GM18867 (cell line): ENCODE measurements around the gene PBX3.

Source experiments
- ATAC-seq: cut with Tn5 transposase; IDR thresholded peaks from one replicate; pipeline ENCODE4 v1.9.1; 2021; ENCODE audit warnings: mild to moderate bottlenecking, moderate library complexity; ENCODE audit not compliant: unreplicated experiment

Gene PBX3

DNA sequence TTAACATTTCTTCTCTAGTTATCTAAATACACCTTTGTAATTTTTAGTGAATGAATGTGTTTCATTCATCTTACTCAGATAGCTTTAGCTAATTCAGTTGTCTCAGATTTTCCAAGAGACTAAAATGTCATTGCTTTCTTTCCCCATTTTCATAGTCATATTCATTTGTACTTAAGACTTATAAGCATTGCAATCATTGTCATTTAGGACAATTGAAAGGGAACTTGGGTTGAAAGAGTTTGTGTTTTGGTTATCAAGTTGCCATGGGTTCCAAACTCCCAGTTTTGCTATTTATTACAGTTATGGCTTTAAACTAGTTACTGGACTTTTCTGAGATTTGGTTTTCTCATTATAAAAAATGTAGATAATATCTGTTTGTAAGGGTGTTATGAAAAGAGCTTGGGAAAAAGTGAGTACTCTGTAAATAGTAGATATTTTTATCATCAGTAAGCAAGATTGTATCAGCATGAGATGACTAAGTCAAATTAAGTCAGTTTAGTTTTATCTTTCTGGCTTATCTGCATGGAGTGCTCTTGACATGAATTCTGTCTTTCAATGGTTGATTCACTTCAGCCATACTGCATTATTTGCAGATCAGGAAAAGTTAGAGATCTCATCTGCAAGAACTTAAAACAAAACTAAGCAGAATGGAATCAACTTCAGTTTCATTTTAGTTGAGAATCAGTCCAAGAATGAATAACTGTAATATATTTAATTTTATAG, 107.5 kb downstream of the PBX3 start:
- ATAC-seq = no peak

GRCh38 chr9:125856331-125856730, 109.2 kb downstream of the PBX3 start:
- ATAC-seq = no peak

- no peak for ATAC-seq
Measured at GRCh38 chr9:125861405-125862058, 114.4 kb downstream of the PBX3 start.

- ATAC-seq = no peak
Measured at GRCh38 chr9:125863923-125864322, 116.8 kb downstream of the PBX3 start.

GRCh38 chr9:125867751-125868415, 120.7 kb downstream of the PBX3 start:
- no peak for ATAC-seq

- no peak for ATAC-seq
Measured at GRCh38 chr9:125878164-125878631, 131.0 kb downstream of the PBX3 start.

- ATAC-seq = no peak
Measured at GRCh38 chr9:125881042-125881441, 133.9 kb downstream of the PBX3 start.

DNA sequence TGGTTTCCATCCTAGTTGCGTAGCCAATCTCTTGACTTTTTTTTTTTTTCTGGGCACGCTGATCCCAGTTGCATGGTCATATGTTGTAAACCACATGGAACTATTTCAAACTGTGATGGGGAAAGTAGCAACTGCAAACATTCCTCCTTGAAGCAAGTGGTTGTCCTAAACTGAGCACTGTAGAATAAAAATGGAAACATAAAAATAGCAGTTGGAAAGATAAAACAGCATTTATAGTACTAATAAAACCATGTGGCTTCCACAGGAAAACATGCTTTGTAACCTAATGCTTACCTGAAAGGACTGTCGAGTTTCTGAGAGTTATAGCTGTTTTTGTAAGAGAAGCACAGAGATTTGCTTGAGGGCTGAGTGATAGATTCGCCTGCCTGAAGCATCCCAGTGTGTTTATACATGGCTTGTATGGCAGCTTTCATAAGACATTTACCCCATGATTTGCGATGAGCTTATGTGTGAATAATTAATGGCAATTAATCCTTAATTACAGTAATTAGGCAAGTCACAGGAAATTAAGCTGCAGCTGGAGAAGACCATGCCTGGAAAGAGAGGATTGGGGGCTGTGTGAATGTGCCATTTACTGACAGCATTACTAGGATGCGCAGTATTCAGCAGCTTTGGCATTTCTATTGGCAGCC, 136.5 kb downstream of the PBX3 start:
- no peak for ATAC-seq

GRCh38 chr9:125884218-125884595, 137.0 kb downstream of the PBX3 start:
- no peak for ATAC-seq

GRCh38 chr9:125885405-125886034, 138.3 kb downstream of the PBX3 start:
- ATAC-seq = no peak

DNA sequence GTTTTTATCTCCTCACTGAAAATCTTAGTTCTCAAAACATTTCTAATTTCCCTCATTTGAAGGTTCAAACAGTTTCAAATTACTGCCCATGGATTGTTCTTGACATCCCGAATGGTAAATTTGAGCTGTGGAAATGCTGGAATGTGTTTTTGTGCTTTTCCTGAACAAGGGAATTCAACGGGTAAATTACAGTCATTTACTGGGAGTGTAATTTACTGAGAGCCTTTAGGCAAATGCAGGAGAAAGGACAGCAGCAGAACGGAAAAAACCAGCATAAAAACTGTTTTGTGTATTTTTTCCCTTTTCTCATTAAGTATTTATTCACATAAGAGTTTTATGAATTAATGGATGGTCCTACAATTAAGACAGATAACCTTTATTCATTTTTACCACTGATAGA, 139.2 kb downstream of the PBX3 start:
- ATAC-seq = no peak

DNA sequence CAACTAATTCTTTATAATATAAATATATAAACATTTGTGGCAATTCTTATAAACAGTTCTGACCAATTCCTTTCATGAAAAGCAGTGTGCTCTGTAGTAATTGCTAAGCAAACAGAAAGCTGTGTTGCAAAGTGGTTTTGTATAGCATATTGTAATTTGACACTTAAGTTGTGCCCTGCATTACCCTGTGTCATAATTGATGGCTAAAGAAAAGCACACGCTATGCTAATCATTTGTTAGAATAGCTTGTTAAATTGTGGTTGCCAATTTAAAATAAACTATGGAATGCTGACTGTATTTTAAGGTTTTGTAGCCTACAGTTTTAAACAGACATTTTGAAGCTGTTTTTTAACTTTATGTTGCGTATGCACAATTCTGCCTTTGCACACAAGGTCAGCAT, 140.0 kb downstream of the PBX3 start:
- no peak for ATAC-seq

DNA sequence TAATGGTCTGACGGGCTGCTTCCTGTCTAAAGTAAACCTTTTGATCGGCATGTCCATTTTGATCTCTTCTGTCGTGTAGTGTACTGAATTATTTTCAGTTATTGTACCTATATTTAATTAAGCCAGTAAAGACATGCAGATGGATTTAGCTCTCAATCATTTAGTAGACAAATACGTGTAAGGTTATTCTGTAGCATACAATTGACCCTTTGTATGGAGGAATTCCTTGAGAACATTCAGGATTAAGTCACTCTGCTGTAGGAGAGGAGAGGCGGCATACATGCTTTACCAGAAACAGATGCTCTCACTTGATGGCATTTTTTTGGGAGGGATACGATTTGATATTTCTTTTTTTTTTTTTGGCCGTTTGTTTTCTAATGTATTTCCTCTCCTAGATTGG, 141.0 kb downstream of the PBX3 start:
- ATAC-seq = no peak

DNA sequence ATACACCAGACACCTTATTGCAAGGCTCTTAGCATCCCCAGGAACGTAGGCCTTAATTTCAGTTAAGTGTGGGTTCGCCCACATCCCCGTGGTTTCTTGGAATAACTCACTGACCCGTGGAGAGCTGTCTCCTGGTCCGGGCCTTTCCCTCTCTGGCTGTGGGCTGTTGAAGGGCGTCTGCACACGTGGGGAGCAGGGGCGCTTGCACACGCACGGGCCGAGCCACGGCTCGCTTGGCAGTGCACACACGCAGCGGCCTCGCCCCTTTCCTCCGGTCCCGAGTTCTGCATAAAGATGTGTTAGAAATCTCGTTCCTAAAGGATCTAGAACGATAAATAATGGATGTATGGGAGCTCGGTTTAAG, 141.9 kb downstream of the PBX3 start:
- no peak for ATAC-seq

DNA sequence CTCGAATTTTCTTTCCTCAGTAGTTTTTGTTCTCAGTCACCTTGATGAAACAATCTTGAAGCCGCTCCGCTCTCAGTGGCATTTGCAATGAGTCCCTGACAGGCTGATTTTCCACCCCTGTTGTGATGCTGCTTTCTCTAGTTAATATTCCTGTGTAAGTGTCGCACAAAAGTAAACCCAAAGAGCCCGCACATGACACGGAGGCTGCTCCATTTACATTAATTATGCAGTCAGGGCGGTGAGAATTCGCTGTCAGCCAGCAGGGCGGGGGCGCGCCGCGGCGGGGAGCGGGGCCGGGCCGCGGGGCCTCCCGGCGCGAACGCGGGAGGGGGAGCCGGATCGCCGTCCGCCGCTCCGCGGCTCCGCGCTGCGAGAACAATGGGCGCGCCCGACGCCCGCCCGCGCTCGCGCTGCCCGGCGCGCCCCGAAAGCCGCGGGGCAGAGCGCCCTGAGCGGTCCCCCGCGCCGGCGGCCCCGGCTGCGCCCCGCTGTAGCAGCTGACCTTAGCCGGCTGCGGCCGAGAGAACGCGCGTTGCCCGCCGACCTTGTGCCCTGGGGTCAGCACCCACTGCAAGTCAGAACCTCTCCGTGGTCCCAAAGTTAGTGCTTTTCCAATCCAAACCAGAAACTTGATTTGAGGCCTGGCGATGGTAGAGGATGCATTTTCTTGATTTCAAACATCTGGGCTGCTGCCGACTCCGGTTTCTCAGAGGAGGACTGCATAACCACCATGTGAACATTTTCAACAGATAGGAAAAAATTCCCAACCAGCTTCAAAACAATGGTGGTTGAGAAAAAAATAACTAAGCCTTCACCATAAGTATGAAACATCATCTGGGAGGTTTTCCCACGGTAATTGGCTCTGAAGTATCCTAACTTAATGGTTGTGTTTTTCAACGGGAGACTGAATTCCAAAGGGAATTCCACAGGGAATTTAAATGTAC, 142.6 kb downstream of the PBX3 start:
- no peak for ATAC-seq

DNA sequence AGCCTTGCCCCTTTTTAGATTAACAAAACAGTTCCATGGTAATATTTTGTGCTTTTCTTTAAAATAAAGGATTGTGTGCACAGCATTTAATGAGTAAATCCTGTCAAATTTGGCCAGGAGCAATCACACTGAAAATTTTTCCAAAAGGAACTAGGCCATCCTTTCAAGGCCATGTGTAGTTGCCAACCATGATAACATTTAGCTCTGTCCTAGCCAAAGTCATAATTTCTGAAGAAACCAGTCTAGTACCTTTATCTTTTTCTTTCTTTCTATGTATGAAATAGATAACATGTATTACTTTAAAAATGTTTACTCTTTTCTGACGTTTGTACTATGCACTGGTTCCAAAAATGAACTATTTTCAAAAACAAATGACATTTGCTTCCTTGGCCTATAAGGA, 143.7 kb downstream of the PBX3 start:
- no peak for ATAC-seq

DNA sequence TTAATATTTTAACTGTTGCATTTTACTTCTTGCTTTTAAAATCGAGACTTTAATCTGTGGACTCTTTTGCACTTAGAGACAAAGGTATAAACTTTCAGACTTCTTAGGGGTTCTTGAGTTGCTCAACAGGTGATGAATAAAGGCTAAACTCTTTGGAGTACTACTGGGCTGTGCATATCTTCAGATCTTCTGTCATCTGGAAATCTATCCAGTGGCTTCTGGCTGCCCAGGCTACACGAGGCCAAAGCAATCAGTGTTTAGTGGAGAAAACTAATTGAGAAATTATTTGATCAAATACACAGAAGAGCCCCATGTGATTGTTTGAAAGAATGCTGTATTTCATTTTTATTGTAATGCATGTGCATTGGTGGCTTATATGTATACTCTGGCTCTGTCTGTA, 146.1 kb downstream of the PBX3 start:
- no peak for ATAC-seq

- ATAC-seq = no peak
Measured at GRCh38 chr9:125894566-125894965, 147.4 kb downstream of the PBX3 start.

GRCh38 chr9:125896404-125896803, 149.2 kb downstream of the PBX3 start:
- ATAC-seq = no peak

DNA sequence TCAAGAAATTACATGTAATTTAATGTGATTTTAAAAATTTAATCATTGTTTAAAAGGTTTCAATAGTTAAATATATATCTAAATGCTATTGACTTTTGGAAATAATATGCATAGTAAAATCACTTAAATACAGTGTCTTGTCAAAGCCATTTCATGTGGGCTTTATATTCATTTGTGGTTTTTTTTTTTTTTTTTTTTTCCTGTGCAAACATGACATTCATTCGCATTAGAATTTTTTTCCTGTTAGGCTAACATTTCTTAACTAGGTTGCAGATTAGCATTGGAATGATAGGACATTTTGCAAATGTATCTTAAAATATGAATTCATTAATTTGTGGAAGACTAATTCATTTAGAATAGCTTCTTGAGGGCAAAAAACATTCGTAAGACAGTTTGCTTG, 149.8 kb downstream of the PBX3 start:
- ATAC-seq = no peak
